HG02763 (cell line): Measurements from ENCODE around the gene CPVL.

Source experiments
- ATAC-seq: cut with Tn5 transposase; IDR thresholded peaks from one replicate; pipeline ENCODE4 v1.9.1; 2021; ENCODE audit warnings: mild to moderate bottlenecking, moderate library complexity; ENCODE audit not compliant: unreplicated experiment

The CPVL gene

DNA sequence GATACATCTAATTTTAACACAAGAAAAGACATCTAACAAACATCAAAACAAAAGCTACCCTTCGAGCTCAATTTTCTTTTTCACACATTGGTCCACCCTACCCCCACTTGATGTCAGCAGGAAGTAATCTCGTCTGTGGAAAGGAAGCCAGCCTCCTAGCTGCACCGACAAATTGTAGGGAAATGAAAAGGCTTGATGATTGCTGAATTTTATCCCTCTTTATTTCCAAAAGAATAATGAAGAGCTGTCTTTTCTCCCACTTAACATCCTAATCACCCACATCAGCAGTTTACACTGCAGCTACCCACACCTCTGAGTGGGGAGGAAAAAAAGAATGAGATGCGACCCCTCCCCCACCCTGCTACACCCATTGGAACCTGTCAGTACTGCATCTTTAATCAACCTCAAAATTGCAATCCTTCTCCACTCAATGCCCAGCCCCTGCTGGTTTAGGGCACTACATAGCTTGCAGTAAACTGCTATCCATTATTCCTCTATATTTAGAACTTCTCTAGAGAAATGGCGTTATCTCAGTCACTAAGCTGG is 10.6 kb upstream of the CPVL start:
- ATAC-seq = no peak

DNA sequence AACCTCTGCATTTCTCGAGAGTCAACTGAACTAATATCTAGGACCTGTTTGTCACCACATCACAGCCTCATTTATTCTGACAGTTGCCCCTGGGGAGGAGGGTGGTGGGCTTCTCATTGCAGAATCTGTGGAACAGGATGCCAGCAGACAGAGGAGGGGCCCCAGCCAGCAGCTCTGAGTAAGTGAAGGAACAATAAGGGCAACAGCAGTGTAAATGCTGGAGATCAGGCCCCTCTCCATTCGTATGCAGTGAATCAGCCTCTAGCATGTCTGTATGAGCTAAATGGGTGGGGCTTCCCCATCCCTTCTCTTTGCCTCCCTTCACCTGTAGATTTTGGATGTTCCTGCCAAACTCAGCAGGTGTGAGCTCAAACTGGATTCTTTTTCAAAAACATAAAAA is 7.7 kb upstream of the CPVL start:
- ATAC-seq = no peak

DNA sequence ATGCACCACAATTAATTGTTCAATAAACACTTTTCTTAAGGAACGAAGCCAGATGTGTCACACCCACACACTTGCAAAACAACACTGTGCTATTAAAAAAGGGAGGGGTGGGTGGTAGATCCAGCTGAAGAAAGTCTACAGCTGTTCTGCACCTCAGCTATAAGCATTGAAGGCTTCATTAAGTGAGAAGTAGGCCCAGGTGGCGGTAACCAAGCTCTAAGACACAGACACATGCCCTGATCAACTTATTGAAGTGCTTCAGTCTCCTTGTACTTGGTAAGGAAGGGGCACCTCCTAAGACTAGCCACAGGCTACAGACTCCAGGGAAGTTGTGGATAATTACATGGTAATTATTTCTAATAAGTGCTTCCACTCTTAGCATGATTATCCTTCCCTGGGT is 4.5 kb upstream of the CPVL start:
- no peak for ATAC-seq

DNA sequence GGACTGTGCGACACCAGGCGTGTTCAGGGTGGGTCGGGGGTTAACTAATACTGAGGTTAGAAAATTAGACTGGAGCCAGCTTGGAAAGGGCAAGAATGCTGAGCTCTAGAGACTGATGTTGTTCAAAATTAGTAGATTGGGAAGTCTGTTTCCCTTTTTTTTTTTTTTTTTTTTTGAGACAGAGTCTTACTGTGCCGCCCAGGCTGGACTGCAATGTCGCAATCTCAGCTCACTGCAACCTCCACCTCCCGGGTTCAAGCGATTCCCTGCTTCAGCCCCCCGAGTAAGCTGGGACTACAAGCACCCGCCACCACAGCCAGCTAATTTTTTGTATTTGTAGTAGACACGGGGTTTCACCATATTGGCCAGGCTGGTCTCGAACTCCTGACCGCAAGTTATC is 2.7 kb upstream of the CPVL start:
- ATAC-seq = no peak

DNA sequence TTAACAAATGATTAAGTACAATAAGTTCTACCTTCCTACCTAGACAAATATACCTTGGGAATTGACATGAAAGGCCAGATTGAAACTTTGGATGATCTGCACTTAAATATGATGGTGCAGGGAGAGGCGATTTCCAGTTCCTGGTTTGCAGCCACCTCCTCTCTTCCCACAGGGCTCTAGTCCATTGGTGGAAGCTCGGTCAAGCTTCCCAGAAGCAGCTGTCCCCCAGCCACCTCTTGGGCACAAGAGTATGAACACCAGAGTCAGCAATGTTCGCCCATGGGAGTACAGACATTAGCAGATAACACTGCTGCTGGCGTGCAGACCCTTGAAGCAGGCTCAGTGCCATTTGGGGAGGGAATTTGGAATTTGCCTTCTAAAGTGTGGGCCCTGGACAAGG is 1.5 kb upstream of the CPVL start:
- ATAC-seq = no peak

DNA sequence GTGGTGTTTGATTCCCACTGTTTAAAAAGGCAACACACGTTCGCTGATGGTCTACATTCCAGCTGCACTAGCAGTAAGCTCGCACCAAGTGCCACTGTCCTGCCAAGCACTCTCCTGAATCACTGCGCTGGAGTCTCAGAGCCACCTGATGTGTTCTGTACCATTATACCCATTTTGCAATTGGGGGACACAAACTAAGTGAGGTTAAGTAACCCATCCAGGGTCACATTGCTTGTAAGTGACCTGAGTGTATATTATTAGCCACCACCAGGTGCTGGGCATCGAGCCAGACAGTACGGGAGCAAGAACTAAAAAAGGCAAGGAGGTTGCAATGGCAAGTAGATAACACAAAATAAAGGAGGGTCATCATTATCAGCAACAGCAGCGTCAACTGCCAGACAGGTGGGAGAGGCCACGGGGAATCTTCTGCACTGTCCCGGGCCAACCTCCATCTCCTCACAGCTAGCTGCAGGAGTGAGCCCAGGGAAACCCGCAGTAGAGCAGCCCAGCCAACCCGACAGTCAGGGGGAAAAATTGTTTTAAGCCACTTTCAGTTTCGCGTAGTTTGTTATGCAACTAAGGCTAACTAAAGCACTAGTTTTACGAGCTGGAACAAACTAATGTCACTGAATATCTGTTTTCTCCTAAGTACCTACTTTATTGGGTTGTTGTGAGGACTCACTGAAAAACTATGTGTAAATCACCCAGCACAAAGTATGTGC is 712 bp upstream of the CPVL start:
- ATAC-seq = no peak

DNA sequence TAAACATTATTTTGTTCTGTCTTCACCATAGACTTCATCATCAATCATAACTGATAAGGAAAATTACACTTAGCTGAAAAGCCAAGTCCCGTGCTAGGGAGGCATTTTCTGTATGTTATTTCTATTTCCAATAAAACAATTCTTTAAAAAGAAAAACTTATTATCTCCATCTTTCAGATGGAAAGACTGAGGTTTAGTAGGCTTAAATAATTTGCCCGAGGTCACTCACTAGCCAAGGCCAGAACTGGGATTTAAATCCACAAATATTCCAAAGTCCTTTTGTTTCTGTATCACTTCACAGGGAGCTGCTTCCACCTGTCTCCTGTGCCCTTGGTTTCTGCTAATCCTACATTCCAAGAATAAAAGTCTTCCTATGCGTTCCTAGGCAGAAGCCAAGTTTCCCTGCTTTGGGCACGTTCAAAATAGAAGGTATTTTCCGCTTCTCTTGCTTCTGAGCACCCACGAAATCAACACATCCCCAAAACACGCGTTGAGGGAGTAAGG is 732 bp downstream of the CPVL start:
- ATAC-seq = no peak

DNA sequence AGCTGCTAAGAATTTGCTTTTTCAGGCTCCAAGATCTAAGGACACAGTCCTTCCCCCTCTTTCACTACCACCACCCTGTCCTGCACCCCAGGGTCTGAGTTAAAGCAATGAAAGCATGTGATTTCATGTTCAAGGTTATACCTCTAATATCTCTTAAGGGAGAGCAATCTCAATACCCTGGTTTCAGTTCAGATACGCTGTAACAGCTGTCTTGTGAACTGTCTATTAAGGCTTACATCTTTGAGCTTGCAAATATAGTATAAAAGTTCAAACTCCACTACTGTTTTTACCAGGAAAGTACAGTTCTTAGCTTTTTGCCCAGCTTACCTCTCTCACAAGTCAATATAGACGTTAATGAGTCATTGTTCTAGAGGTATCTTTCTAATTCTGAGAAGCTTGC is 2.6 kb downstream of the CPVL start:
- ATAC-seq = no peak

DNA sequence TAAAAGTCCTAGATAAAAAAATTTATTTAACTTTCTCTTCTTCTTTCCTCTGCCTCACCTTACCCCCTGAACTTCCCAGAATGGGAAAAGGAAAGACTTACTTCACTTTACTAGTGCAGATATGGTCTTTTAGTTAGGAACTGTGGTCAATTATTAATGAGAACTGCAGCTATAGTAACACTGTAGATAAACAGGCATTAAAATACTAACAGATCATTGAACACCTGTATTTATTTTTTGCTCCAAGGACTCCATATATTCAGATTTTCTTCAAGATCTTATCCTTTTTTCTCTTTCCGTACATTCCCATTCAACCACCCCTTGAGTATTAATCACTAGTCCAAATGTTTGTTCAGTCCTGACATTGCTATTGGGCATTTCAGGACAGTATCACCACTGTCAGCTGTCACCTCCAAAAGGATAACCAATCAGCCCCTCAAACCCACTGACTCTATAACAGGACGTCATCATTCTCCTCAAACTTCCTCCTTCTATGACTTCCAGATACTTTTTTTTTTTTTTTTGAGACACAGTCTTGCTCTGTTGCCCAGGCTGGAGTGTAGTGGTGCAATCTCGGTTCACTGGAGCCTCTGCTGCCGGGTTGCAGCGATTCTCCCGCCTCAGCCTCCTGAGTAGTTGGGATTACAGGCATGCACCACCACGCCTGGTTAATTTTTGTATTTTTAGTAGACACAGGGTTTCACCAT is 4.2 kb downstream of the CPVL start:
- ATAC-seq = no peak

DNA sequence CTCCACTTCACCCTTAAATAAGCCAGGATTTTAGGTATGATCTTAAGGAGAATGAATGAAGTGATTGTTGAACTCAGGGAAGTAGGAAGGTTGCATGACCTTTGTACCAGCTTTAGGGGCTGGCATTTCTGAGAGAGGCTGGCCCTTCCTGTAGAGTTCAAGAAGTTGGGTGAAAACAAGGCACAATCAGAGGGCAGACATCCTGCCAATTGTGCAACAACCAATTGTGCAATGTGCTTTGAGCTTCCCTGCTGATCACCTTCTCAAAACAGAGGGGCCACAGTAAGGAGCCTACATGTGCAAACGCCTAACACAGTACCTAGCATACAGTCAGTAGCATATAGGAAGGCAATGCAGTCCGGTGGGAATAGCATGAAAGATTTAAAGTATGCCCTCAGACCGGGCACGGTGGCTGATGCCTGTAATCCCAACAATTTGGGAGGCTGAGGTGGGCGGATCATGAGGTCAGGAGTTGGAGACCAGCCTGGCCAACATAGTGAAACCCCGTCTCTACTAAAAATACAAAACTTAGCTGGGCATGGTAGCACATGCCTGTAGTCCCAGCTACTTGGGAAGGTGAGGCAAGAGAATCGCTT is 5.4 kb downstream of the CPVL start:
- ATAC-seq = no peak

DNA sequence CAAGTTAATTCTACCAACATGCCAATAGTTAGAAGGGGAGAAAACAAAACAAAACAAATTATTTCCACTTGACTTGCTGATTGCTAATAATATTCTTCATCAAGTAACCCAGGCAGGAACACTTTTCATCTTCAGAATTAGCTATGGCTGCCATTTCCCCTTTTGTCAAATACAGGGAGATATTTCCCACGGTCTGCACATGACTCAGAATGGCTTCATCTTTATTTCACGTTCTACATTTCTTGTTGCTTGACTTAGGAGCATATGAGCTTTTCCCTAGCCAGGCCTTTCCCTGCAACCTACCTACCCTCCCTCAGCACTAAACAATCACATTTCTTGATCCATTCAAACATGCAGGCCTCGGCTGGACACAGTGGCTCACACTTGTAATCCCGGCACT is 6.5 kb downstream of the CPVL start:
- ATAC-seq = no peak

DNA sequence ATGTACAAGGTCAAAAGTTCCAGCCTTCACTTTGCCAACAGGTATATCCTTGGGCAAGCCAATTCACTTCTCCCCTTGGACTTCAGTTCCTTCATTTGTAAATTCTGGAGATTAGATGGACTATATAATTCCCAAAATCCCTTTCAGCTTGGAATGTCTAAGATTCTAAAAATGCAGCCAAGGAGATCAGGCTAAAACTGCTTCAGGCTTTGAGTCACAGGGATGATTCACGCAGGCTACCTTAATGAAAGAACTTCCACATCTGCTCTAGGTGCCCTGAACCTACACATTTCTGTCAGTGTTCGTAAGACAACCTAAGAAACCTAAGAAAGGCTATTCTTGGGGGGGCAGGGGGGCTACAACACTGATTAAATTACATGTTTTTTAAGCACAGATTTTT is 7.1 kb downstream of the CPVL start:
- no peak for ATAC-seq

DNA sequence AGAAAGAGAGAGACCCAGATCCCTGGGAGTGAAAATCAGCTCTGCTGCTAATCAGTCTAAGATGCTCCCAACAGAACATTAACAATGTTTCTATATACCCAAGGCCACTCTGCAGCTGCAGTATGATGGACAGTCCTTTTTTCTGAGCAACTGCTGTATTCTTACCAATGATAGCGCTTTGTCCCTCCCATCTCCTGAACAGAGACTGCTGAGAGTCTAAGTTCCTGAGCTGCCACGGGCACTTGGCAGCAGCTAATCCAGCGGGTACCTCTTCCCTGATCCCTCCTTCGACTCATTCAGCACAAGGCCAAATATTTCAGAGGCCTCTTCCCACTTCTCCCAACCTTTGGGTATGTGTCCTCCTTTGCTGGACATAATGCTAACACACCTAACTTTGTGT is 7.7 kb downstream of the CPVL start:
- ATAC-seq = no peak

DNA sequence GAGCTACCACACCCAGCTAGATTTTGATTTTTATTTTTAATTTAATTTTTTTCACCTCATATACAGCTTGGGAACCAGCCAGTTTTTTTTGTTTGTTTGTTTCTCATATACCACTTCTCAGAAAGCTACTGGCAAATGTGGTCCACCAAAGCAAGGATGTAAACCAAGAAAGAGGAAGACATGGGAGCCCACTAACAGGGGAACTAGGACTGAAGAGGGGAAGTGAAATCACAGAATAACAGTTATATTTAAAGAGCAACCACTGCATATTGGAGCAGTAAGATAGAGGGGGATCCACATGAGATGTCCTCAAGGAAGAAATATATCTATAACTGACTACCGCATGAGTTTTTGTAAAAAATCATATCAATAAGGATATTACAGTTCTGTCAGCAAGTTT is 10.5 kb downstream of the CPVL start:
- no peak for ATAC-seq

DNA sequence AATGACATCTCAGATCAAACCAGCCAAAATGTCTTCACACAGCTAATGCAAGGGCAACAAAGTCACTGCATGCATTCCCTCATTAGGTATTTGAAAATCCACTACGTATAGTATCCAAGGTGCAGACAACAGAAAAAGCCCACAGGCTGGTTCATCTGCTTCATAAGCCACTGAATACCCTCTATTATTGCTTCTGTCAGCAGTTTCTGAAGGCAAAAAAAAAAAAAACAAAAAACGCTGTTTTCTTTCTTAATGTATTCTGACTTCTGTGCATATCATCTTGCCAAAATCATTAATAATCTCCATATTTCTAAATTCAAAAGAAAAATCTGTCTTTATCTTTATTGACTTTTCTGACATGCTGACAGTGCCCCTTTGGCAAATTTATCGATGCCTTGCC is 13.4 kb downstream of the CPVL start:
- no peak for ATAC-seq

DNA sequence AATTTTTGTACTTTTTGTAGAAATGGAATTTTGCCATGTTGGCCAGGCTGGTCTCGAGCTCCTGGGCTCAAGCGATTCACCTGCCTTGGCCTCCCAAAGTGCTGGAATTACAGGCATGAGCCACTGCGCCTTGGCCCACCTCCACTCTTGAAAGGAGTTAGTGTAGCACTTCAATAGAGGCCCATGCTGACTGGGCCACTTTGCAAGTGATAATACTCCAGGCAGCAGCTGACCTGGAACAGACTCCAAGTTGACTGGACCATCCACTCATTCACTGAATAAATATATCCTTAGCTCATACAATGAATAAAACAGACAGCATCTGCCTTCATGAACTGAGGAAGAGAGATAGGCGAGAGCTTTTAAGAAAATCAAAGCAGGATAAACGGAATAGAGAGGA is 14.7 kb downstream of the CPVL start:
- ATAC-seq = no peak

DNA sequence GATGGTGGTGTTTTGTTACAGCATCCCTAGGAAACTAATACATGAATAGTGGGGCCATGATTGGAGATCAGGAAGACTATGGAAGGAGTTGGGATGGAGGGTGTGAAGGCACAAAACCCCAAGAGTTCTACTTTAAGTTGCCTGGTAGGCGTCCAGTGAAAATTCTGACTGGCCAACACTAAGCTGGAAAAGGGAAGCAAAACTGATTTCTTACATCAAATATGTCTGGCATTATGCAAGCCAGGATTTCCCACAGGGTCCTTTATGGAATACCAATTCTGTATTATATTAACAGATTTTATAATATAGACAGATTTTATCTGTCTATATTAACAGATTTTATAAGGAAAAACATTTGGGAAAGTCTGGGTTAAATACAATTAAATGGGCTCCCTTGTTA is 16.2 kb downstream of the CPVL start:
- no peak for ATAC-seq

DNA sequence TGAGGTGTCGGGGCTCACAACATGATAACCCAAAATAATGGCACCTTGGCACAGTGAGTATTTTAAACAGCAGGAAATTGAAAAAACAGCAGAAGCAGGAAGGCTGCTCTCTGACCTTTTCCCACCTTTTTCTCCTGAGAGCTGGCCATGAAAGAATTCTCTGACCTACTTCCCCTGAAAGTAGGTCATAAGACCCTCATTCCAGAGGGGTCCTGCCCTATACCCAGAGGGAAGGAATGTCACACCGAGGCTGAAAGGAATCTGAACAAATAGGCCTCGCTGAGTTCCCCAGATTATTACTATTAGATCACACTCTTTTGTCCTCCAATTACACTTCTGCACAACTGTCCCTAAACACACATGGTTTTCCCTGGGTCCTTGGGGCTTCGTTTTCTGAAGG is 18.8 kb downstream of the CPVL start:
- ATAC-seq = no peak

DNA sequence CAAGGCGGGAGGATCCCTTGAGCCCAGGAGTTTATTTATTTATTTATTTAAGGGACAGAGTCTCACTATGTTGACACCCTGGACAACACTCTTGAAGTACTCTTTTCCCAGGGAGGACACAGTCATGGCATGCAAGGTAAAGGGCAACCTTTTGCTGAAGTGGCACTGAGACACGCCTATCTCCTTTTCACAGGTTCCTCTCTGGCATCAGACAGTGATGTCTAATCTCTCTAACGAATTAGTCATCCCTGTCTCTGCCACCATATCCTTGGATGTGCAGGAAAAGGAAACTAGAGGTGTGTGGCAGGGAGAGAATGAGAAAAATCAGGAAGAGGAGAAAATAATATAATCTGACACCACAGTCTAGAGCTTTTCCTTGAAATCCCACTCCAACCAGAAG is 19.5 kb downstream of the CPVL start:
- no peak for ATAC-seq

DNA sequence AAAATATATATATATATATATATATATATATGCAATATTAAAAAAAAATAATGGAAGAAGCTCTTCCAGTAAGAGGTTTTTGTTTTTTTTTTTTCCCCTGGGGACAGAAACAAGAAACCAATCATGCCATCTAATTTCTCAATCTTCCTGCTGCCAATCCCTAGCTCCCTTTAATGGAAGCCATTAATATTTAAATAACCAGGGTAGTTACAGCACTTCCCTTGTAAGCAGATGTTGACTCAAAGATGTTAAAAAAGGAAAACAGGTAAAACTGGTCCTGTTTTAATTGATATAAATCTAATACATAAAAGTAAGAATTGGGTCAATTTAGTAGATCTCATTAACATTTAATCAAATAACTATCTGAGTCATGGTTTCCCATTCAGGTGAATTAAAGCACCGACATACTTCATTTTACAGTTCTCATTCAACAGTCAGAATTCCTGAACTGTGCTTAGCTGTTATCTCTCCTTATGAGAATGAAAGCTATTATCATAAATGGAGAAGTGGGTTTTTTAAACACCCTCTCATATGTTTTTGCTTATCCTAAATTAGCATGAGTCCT is 22.6 kb downstream of the CPVL start:
- ATAC-seq = no peak

DNA sequence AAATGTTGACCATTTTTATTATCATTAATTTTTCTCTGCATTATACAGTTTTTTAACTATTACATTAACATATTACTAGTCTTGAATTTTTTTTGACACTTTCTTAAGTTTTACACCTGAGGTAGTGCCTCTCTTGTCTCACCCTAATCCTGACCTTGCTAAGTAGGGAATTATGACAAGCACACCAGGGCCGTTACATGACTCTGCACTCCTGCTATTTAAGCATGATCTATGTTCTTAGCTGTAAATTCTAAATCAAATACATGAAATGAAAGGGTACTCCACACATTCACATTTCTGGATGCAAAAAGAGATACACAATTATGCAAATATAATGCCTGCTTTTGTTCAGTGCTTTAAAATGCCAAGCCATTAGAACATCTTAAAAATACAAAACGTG is 23.6 kb downstream of the CPVL start:
- no peak for ATAC-seq

DNA sequence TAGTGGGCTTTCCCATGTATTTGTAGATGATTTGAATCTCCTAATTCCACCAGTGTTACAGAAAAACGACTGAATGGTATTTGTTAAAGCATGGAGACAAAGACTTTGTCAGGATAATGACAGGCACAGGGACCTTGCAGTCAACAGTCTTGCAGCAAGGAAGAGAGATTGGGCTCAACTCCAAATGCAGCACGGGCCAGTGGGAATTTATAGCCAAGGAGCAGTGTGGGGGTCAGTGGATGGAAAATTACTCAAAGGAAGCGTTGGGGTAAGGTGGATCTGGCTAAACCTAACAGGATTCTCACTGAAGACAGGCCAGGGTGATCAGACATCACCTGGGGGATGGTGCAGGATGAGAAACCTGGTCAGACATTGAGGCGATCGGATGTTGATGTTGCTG is 24.3 kb downstream of the CPVL start:
- ATAC-seq = no peak
